K562 (cell line): ENCODE data around the gene WDR83. TPM values are rescaled to one million over a fixed set of nuclear protein-coding genes. Genes with fewer than 3 reads are reported as not detected.
A peak's percentile ranks its signal among the peaks of the same experiment; 100 is the strongest.

ENCODE experiments used
- BCL6 ChIP-seq: fragments of 250-450 bp; sonication (Bioruptor Pico); IDR thresholded peaks from 2 replicates; pipeline ENCODE4 v1.4.0; 2020
- C11orf30 ChIP-seq: fragments of 450-650 bp; IDR thresholded peaks from 2 replicates; pipeline ENCODE4 v1.6.1; 2016; ENCODE audit warnings: low read depth, mild to moderate bottlenecking
- CBFB ChIP-seq: sonication (generic); formaldehyde crosslinking; IDR thresholded peaks from 2 replicates; pipeline ENCODE4 v1.4.0; 2020; ENCODE audit warnings: mild to moderate bottlenecking, missing genetic modification reagents
- CBX3 ChIP-seq, 2 experiments: IDR thresholded peaks; 1 replicate in 1 of 2; 2 replicates in 1 of 2; pipeline ENCODE4 v1.6.1; 2012; ENCODE audit warnings: inconsistent platforms in 2 of 2, low read length in 2 of 2, borderline replicate concordance in 1 of 2, control low read depth in 1 of 2
- CEBPG ChIP-seq, 3 experiments: fragments of 200-800 bp in 1 of 3; sonication (Bioruptor generic) in 1 of 3; sonication (generic) in 1 of 3; formaldehyde crosslinking in 1 of 3; IDR thresholded peaks in 2 of 3; conservative IDR thresholded peaks in 1 of 3; 2 replicates each; pipeline versions ENCODE4 v1.6.1 to v1.8.0; 2016 to 2022; ENCODE audit warnings: missing compliant biosample characterization in 2 of 3, missing genetic modification characterization in 2 of 3, mild to moderate bottlenecking in 1 of 3, missing genetic modification reagents in 1 of 3
- CHD4 ChIP-seq: fragments of 200-600 bp; sonication (generic); IDR thresholded peaks from 3 replicates; pipeline ENCODE4 v1.6.1; 2012; ENCODE audit warnings: low read depth, mild to moderate bottlenecking, mixed read lengths, low read length, inconsistent platforms; ENCODE audit not compliant: insufficient read depth, insufficient replicate concordance, poor library complexity, severe bottlenecking
- FOXJ3 ChIP-seq: sonication (generic); formaldehyde crosslinking; IDR thresholded peaks from 2 replicates; pipeline ENCODE4 v1.4.0; 2020; ENCODE audit warnings: mild to moderate bottlenecking, missing genetic modification reagents
- HDAC2 ChIP-seq: fragments of 450-650 bp; IDR thresholded peaks from 2 replicates; pipeline ENCODE4 v1.6.1; 2016; ENCODE audit warnings: mild to moderate bottlenecking
- ILK ChIP-seq: fragments of 450-650 bp; IDR thresholded peaks from 2 replicates; pipeline ENCODE4 v1.6.1; 2016; ENCODE audit warnings: missing genetic modification characterization, low read depth, mild to moderate bottlenecking, missing compliant biosample characterization, moderate library complexity, borderline replicate concordance
- MEF2A ChIP-seq: IDR thresholded peaks from 2 replicates; pipeline ENCODE4 v1.6.1; 2011; ENCODE audit warnings: low read depth, mild to moderate bottlenecking, low read length, moderate library complexity; ENCODE audit not compliant: control insufficient read depth
- NFXL1 ChIP-seq: fragments of 450-650 bp; formaldehyde crosslinking; IDR thresholded peaks from 2 replicates; pipeline ENCODE4 v1.4.0; 2021; ENCODE audit warnings: mild to moderate bottlenecking
- PHF8 ChIP-seq: fragments of 200-600 bp; sonication (generic); IDR thresholded peaks from 2 replicates; pipeline ENCODE4 v1.6.1; 2012; ENCODE audit warnings: mixed run types, mild to moderate bottlenecking, inconsistent platforms, low read length, moderate library complexity, borderline replicate concordance
- PTRF ChIP-seq: fragments of 450-650 bp; IDR thresholded peaks from 2 replicates; pipeline ENCODE4 v1.6.1; 2016; ENCODE audit warnings: mild to moderate bottlenecking, missing genetic modification characterization, missing compliant biosample characterization
- SUPT5H ChIP-seq: fragments of 450-650 bp; IDR thresholded peaks from 2 replicates; pipeline ENCODE4 v1.6.1; 2016
- TCF7L2 ChIP-seq: fragments of 150-350 bp; IDR thresholded peaks from 2 replicates; pipeline ENCODE4 v1.6.1; 2016; ENCODE audit warnings: low read depth, mild to moderate bottlenecking, low read length, moderate library complexity
- TEAD2 ChIP-seq: fragments of 450-650 bp; IDR thresholded peaks from 2 replicates; pipeline ENCODE4 v1.6.1; 2016; ENCODE audit warnings: missing genetic modification characterization, control low read depth, missing compliant biosample characterization
- ZNF174 ChIP-seq: fragments of 250-450 bp; sonication (Bioruptor Pico); IDR thresholded peaks from 2 replicates; pipeline ENCODE4 v1.4.0; 2020; ENCODE audit warnings: mild to moderate bottlenecking
- ZNF197 ChIP-seq: fragments of 200-800 bp; sonication (Bioruptor generic); IDR thresholded peaks from 2 replicates; pipeline ENCODE4 v1.6.1; 2016; ENCODE audit warnings: low read depth, missing genetic modification characterization, missing compliant biosample characterization
- ZNF253 ChIP-seq: fragments of 250-450 bp; sonication (Bioruptor Pico); conservative IDR thresholded peaks from 2 replicates; pipeline ENCODE4 v1.6.1; 2021; ENCODE audit warnings: mild to moderate bottlenecking
- ZNF780A ChIP-seq: fragments of 250-450 bp; sonication (Bioruptor Pico); IDR thresholded peaks from 2 replicates; pipeline ENCODE4 v1.5.0; 2021; ENCODE audit warnings: mild to moderate bottlenecking
- polyA plus RNA-seq, 8 experiments: library from polyadenylated mRNA; depleted of rRNA in 4 of 8; stranded (reverse) in 5 of 8; unstranded in 3 of 8; fragments of >200 nt; fragmentation: Nextera tagmentation in 2 of 8; fragmentation: Illumina TruSeq in 1 of 8; extraction: Ambion mirVana in 2 of 8; extraction: Trizol in 1 of 8; gene quantifications; 2 replicates each; pipeline versions ENCODE4 v1.2.1 to v1.2.3, GENCODE V29; 2011 to 2014; ENCODE audit warnings: inconsistent platforms in 1 of 8, missing spikeins in 1 of 8
- total RNA-seq, 7 experiments: library from RNA; depleted of rRNA in 6 of 7; stranded (reverse); fragments of >200 nt in 6 of 7; fragmentation: Illumina TruSeq in 2 of 7; extraction: Trizol in 2 of 7; gene quantifications; 2 replicates each; pipeline versions ENCODE4 v1.2.1 to v1.2.3, GENCODE V29; 2011 to 2021; ENCODE audit warnings: low replicate concordance in 1 of 7
- TF ChIP-seq, protein P1 (sequence below): fragments of 450-650 bp; formaldehyde crosslinking; IDR thresholded peaks from 2 replicates; pipeline ENCODE4 v1.4.0; 2020; ENCODE audit warnings: mild to moderate bottlenecking, moderate library complexity
- TF ChIP-seq, protein P2 (sequence below): fragments of 450-650 bp; formaldehyde crosslinking; conservative IDR thresholded peaks from 2 replicates; pipeline ENCODE4 v1.4.0; 2022; ENCODE audit warnings: mild to moderate bottlenecking, missing genetic modification characterization

WDR83 gene
- total and polyA plus RNA-seq, 9 of the 15 experiments (the other 6 are each of a cell fraction or from before 2014, with no cell fraction given), result 0.52 to 21.3 (median 4.2) TPM

DNA sequence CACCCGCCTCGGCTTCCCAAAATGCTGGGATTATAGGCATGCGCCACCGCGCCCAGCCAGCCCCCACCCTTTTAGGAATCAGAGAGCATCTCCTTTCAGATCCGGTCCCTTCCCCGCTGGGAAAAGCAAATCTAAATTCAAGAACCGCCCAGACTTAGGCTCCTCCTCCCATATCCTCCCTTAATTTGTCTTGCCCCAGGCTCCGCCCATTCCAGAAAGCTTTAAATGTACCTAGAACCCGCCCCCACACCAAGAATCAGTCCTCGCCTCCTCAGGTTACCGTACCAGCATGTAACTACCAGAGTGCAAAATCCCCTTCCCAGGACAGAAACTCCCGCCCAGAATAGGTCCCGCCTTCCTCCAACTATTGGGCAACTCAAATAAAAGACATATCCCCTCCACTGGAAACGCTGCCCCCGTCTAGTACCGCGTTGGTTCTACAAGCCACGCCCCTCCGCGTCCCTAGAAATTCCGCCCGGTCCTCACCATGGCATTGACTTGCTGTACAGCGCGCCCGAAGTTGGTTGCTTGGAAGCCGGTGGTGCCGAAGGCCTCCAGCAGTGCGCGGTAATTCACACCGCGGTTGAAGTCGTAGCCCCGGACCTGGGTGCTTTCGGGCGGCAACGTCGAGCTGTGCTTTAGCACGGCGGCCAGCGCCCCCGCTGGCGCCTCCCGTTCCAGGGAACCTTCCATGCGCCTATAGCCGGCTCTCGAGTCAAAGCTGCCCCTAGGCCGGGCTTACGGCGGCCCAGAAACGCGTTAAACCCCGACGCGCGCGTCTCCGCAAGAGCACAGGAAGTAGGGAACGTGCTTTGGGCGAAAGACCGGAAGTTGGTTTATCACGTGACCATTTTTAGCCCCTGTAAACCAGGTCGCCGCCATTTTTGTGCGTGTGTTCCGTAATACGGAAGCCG lies 14.7 kb downstream of the WDR83 start, which contains the start of gene DHPS (continued):
- 0 out of 2 replicates have a peak, but pooled peaks have one; percentile 68 for TF ChIP-seq ZNF197
- peak; percentile 88 for TF ChIP-seq TCF7L2
- TF ChIP-seq, protein P1, sequence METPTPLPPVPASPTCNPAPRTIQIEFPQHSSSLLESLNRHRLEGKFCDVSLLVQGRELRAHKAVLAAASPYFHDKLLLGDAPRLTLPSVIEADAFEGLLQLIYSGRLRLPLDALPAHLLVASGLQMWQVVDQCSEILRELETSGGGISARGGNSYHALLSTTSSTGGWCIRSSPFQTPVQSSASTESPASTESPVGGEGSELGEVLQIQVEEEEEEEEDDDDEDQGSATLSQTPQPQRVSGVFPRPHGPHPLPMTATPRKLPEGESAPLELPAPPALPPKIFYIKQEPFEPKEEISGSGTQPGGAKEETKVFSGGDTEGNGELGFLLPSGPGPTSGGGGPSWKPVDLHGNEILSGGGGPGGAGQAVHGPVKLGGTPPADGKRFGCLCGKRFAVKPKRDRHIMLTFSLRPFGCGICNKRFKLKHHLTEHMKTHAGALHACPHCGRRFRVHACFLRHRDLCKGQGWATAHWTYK (CRISPR knock-in tag), result peak; percentile 85; the same call in 1 of the 2 replicates
- TF ChIP-seq TEAD2 (tag), result no peak
- peak; percentile 91 for TF ChIP-seq SUPT5H
- TF ChIP-seq FOXJ3, result no peak
- no peak for TF ChIP-seq CHD4
- TF ChIP-seq ZNF174 (CRISPR knock-in tag), result no peak
- no peak for TF ChIP-seq ZNF253 (CRISPR knock-in tag)
- TF ChIP-seq BCL6 (CRISPR knock-in tag), result peak; percentile 34; the same call in 1 of the 2 replicates
- peak; percentile 95 for TF ChIP-seq CEBPG (CRISPR knock-in tag; IDR thresholded peaks at IDR 0.05)
- peak; percentile 90 to 94 for TF ChIP-seq CEBPG (tag; conservative IDR thresholded peaks at IDR 0.05 in 1 of 2, IDR thresholded peaks at IDR 0.05 in 1 of 2)
- TF ChIP-seq CBFB, result 0 out of 2 replicates have a peak, but pooled peaks have one; percentile 55
- no peak for TF ChIP-seq ZNF780A (CRISPR knock-in tag)
- TF ChIP-seq MEF2A, result no peak
- TF ChIP-seq ILK (tag), result no peak
- TF ChIP-seq NFXL1, result 0 out of 2 replicates have a peak, but pooled peaks have one; percentile 39
- TF ChIP-seq HDAC2, result peak; percentile 55; the same call in 1 of the 2 replicates
- TF ChIP-seq, protein P2, sequence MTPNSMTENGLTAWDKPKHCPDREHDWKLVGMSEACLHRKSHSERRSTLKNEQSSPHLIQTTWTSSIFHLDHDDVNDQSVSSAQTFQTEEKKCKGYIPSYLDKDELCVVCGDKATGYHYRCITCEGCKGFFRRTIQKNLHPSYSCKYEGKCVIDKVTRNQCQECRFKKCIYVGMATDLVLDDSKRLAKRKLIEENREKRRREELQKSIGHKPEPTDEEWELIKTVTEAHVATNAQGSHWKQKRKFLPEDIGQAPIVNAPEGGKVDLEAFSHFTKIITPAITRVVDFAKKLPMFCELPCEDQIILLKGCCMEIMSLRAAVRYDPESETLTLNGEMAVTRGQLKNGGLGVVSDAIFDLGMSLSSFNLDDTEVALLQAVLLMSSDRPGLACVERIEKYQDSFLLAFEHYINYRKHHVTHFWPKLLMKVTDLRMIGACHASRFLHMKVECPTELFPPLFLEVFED (CRISPR knock-in tag), result no peak
- TF ChIP-seq PTRF (tag), result no peak
- peak; percentile 75 for TF ChIP-seq C11orf30
- peak in 1 of 2 experiments; percentile 78; a peak in 1 of 3 replicates for TF ChIP-seq CBX3 (IDR thresholded peaks at IDR 0.05; ENCODE audit: borderline replicate concordance in 1 of 2, low read length in 2 of 2)
- peak; percentile 98 for TF ChIP-seq PHF8
